Ureter (tissue), 1 donor: ENCODE measurements around the gene CAPZB. TPM values are rescaled to one million over a fixed set of nuclear protein-coding genes. Genes with fewer than 3 reads are reported as not detected.

ENCODE experiments used
- DNase-seq: peaks from one replicate; pipeline ENCODE4 v3.0.0-alpha.2; 2020; ENCODE audit warnings: low spot score
- total RNA-seq: library from RNA; stranded (reverse); gene quantifications from one replicate; pipeline ENCODE4 v1.2.4, GENCODE V29; 2023
- donor health status: DM: yes; HTN: yes; CAD: no.

Gene CAPZB
- total RNA-seq, 1 donor from 2014 or later = 284 TPM

GRCh38 chr1:19385221-19385620 lies 100.1 kb downstream of the CAPZB start:
- DNase-seq = no peak

GRCh38 chr1:19384772-19385187 lies 100.6 kb downstream of the CAPZB start:
- DNase-seq = no peak

- DNase-seq = no peak
Observed at GRCh38 chr1:19384113-19384512, 101.2 kb downstream of the CAPZB start.

GRCh38 chr1:19382222-19382621 lies 103.1 kb downstream of the CAPZB start:
- DNase-seq = no peak

- no peak for DNase-seq
Observed at GRCh38 chr1:19381261-19381660, 104.1 kb downstream of the CAPZB start.

- no peak for DNase-seq
Observed at GRCh38 chr1:19377812-19378718, 107.3 kb downstream of the CAPZB start.

GRCh38 chr1:19376428-19377372 lies 108.6 kb downstream of the CAPZB start:
- no peak for DNase-seq

GRCh38 chr1:19375631-19376400 lies 109.5 kb downstream of the CAPZB start:
- DNase-seq = no peak

GRCh38 chr1:19374926-19375325 lies 110.4 kb downstream of the CAPZB start:
- no peak for DNase-seq

- DNase-seq = no peak
Observed at GRCh38 chr1:19374083-19374801, 111.1 kb downstream of the CAPZB start.

GRCh38 chr1:19373211-19374082 lies 111.9 kb downstream of the CAPZB start:
- no peak for DNase-seq

GRCh38 chr1:19372602-19373001 lies 112.7 kb downstream of the CAPZB start:
- no peak for DNase-seq

- no peak for DNase-seq
Observed at GRCh38 chr1:19372136-19372514, 113.2 kb downstream of the CAPZB start.

GRCh38 chr1:19371226-19372135 lies 113.9 kb downstream of the CAPZB start:
- no peak for DNase-seq

- DNase-seq = no peak
Observed at GRCh38 chr1:19370453-19371170, 114.7 kb downstream of the CAPZB start.

- no peak for DNase-seq
Observed at GRCh38 chr1:19369396-19370090, 115.8 kb downstream of the CAPZB start.

GRCh38 chr1:19368964-19369363 lies 116.4 kb downstream of the CAPZB start:
- DNase-seq = no peak

- no peak for DNase-seq
Observed at GRCh38 chr1:19368050-19368449, 117.3 kb downstream of the CAPZB start.
